ENCODE measurements around the gene TMEM132D. TPM values are rescaled to one million over a fixed set of nuclear protein-coding genes. Genes with fewer than 3 reads are reported as not detected.
"Not testable (repeated sequence)": the region's sequence is repeated elsewhere in the genome, so short reads cannot be mapped to it uniquely, and the experiment has no call there.

Gene TMEM132D
- total RNA-seq, 2 donors from 2014 or later: 0.05 TPM; not detected in 1

DNA sequence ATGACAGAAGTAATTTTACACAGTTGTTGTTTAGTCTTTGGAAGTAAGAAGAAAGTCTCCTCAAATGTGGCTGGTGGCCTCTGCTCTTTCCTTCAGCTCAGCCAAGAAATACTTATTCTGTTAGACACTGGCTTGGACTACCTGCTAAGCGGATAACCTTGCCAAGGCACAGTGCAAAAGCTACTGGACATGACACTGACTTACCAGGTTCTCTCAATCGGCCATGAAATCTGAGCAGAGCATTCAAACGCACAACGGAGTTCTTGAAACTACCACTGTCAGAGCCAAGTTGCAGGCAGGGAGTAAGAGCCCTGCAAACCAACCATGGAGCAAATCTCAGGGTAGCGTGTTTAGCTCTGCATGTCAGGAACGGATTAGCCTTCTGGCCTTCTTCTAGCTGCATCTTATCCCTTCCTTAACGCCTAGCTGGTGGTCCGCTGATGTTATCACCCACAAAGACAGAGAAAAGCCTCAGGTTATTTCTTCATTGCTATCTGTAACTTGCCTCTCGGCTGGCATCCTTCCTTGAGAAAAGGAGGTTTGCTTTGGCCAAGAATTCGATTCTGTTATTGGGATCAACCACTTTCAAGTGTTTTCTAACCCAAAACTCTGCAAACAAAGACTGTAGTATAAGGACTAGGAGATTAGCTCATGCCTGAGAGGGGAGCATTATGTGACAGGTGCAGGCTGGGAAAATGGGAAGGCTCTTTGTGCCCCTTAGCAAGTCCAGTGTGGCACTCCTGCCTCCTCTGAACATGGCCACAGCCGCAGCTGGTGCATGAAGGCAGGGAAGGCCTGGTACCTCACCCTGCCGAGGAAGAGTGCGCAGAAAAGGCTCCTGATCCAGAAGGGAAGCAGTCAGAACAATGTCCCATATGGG is 827.1 kb downstream of the TMEM132D start:
- intact Hi-C loops (cut with DNase I): no loop called here
- DNase-seq (no peak), ATAC-seq (no peak)

DNA sequence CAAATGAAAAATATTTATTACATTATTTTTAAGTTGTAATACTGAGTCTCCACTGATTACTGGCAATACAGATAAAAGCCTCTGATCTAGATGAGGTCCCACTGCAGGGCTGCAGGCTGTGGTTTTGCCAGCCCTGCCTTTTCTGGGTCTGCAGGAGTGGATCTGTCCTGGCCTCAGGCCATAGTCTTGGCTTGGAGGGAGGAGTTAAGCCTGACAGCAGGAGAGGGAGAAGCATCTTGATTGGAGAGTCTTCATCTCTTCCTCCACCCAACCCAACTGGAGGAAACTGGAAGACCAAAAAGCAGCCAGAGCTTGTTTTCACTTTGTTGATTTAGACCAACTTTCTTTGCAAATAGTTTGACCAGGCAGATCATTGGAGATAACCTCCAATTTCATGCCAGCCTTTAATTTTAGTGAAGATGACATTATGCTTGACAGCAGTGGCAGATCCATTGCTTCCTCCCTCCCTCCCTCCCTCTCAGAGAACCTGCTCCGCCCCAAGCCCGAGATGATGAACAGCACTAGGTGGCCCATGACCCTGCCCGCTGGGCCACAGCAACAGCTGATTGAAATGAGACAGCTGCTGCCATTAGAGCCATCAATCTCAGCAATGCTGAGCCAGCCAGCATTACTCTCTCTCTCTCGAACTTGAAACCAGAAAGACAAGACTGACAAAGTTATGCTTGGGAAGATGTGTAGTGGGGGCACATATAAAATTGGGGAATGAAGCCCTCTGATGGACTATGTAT is 828.2 kb downstream of the TMEM132D start:
- ATAC-seq: no peak
- DNase-seq: no peak
- intact Hi-C loops (cut with DNase I): no loop called here

DNA sequence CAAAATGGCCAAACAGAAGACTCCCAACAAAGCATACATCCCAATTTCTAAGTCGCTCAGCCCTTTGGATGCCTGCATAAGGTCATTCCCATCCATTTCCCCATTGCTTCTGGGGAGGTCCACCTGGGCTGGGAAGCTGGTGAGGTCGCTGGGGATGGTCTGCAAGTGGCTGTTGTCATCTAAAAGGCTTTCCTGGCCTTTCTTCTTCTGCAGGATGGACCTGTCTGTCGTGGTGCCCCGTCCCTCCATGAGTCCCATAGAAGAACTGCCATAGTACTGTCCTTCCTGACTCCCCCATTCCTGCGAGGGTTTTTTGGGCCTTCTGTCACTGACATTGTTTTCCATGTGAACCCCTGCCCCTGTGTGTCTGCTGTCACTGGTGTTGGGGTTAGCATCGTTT is 829.4 kb downstream of the TMEM132D start:
- no peak for ATAC-seq
- no peak for DNase-seq
- intact Hi-C loops (cut with DNase I): no loop called here

DNA sequence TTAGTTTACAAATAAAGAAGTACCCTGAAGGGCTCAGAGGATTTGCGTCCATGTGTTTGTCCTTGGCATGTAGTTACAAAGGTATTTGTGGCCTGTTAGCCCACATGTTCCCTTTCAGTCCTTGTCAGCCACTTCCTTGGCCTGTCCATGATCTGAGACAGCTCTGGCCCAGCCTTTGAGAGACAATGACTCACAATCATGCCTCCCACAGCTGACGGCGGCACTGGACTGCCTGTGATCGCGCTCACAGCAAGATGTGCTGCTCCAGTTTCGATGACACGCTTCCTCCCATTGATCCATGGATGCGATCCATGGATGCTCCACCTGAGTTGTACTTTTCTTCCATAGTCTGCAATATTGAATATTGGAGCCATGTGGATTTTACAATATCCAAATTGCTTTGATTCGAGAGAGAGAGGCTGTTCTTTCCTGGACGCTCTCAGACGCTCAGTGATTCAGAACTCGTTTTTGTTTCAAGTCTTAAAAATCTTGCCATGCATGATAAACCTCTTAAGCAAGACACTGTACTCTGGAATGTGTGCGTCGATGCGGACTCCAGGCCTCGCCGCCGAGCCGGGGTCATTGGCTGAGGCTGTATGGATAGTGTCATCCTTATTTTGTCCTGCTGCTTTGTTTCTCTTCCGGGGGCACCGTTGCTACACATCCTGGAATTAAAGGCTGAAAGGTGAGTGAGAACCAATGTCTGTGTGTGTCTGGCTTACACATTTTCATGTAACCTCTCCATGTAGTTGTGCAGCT is 830.5 kb downstream of the TMEM132D start:
- intact Hi-C loops (cut with DNase I): no loop called here
- DNase-seq (no peak), ATAC-seq (no peak)

DNA sequence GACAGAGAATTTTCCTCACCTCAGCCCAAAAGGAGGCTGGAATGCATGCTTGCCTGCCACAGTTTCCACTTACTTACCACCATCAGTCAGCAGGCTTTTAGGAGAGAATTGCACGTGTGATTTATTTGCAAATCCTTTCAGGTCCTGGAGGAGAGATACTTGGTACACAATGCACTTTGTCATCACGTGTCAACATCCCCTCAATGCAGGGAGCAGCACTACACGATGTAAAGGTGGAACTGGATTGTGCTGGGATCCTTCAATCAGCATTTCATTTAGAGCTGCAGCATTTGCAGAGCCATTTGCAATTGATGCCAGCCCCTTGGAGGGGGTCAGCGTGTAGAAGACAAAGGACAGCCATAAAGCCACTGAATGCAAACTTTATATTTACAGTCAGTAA is 832.5 kb downstream of the TMEM132D start:
- no peak for DNase-seq
- intact Hi-C loops (cut with DNase I): no loop called here
- no peak for ATAC-seq

DNA sequence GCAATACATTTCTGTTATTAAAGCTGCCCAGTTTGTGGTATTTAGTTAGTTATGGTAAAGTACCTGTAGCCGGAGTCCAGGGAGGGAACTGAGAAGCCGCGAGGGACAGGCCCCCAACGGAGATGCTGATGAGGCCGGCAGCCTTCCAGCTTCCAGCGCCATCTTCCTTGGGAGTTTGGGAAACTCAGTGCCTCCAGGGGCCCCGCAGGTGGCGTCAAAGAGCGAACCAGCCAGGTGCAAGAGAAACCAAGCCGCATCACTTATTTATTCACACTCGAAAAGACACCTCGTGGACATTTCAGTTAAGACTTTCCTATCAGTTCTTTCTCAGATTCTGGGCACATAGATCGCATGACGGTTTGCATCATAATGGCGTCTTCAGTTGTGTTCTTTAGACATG is 833.9 kb downstream of the TMEM132D start:
- intact Hi-C loops (cut with DNase I): no loop called here
- DNase-seq (no peak), ATAC-seq (no peak)

DNA sequence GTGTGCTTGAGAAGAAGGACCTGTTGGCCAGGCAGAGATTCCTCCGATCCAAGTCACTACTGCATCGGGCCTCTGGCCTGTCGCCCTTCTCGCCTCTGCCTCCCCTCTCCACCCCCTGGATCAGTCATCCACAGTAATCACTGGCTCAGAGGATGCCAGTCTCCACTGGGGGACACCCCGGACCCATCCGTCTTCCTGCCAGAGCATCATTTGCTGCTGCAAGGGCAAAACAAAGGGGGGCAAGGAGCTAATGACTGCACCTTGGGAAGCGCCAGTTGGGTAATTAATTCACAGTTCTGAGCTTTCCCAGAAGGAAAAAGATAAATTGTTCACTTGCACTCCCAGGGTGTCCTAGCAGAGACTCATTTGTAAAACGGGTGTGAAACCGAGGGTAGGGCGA is 835.1 kb downstream of the TMEM132D start:
- intact Hi-C loops (cut with DNase I): no loop called here
- DNase-seq (no peak), ATAC-seq (no peak)

DNA sequence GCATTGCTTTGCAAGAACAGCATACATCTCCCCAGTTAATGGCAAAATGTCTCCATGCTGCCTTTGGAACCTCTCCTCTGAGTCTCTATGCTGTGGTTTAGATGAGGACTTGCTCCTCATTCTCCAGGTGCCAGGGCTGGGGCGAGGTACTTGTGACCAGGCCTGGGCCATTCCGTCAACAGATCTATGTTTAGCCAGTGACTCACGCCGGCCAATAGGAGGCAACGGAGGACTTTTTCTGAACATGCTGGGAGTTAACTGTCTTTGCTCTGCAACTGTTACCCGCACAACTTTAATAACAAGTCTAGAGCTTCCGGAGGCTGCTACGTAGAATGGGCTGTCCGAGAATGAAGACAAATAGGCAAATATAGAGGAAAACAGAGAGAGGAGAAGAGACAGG is 836.3 kb downstream of the TMEM132D start:
- intact Hi-C loops (cut with DNase I): no loop called here
- ATAC-seq (no peak), DNase-seq (no peak)

DNA sequence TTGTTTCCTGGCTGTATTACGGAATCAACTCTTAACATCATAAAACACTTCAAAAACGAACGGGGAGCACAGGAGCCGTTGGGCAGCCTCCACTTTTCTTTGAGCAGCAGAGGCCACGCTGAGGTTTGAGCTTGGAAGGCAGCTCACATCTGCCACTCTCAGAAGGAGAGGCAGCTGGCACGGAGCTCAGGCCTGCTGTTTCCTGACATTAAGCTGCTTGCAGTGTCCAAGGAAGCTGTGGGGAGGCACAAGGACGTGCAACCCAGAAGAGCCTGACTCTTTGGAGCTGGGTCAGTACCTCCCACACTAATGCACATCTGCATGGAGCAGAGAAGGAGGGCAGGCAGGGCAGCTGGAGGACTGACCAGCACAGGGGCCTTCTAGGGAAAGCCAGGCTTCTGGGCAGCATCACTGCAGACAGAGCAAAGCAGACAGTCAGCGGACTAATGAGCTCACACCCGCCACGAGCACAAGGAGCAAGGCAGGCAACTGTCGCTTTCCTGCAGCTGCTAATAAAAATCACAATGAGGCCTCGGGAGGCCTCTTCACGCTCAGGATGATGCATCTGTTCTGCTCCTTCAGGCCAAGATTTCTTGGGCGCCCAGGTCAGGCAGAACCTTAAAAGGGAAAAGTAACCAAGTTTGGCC is 839.5 kb downstream of the TMEM132D start:
- intact Hi-C loops (cut with DNase I): no loop called here
- no peak for ATAC-seq
- DNase-seq: no peak

DNA sequence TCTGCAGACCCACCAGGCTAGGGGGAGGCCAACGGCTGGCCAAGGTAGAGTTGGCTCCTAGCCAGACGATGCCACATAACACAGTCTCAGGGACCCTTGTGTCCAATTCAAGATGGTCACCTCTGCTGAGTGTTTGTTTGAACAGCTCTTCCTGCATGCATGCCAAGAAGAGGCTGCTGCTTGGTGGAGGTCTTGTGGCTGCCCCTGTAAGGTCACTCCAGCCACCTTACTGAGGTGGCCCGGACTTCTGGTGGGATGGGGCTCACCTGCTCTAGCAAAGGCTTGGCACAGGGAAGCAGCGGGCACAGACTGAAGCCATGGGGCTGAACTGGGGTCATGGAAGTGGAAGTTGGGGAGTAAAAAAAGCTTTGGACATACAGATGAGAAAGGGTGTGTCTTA is 840.2 kb downstream of the TMEM132D start:
- DNase-seq (no peak), ATAC-seq (no peak)
- intact Hi-C loops (cut with DNase I): no loop called here

DNA sequence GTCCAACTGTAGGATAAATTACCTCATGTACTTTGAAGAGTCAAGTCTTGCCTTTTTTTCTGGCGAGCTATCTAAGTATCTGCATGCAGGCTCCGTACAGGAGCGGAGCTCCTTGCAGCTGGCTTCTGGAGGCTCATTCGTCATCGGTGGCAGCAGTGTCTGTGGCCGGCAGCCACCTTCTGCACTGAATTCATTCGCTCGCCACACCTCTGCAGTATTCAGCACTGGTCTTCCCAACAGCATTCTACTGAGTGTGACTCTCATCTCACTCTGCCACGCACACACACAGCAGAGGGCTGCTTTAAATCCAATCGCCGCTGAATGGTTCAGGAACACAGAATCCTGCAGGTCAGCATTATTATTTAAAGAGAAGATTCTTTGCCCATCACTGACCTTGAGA is 850.6 kb downstream of the TMEM132D start:
- intact Hi-C loops (cut with DNase I): no loop called here
- no peak for ATAC-seq
- DNase-seq: no peak

DNA sequence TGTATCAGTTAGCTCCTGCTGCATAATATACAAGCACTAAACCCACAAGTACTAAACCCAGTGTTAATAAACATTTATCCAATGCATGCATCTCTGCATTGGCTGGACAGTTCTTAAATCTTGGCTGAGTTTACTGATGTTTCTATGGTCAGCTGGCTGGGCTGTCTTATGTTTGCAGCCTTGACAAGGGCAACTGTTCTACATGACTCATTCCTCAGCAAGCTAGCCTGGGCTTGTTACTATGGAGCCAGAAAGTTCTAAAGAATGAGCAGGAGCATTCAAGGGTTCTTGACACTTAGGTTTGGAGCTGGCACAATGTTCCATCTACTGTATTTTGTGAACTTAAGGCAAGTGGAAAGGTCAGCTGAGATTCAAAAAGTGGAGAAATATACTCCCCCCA is 851.5 kb downstream of the TMEM132D start:
- DNase-seq: no peak
- no peak for ATAC-seq
- intact Hi-C loops (cut with DNase I): no loop called here

DNA sequence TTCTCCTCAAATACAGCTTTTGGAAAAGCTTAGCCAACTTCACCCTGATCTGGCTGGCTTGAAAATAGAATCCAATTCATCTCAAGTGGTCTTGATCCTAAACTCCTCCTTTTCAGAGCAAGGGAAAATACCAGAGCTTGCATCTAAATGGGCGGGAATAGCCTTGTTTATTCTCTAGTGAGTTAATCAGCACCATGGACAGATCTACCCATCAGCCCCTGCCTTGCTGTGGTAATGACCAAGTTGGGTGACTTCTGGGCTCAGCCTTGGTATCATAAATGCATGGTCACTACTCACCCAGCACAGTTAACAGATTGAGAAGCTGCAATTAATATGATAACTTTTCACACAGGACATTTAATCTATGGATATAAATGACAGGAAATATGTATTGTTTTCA is 853.9 kb downstream of the TMEM132D start:
- intact Hi-C loops (cut with DNase I): no loop called here
- DNase-seq: no peak
- no peak for ATAC-seq

DNA sequence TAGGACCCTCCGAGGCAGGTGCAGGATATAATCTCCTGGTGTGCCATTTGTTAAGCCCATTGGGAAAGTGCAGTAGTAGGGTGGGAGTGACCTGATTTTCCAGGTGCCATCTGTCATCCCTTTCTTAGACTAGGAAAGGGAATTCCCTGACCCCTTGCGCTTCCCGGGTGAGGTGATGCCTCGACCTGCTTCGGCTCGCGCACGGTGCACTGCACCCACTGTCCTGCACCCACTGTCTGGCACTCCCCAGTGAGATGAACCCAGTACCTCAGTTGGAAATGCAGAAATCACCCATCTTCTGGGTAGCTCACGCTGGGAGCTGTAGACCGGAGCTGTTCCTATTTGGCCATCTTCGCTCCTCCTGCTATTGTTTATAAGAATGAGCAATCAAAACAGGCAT is 860.5 kb downstream of the TMEM132D start:
- intact Hi-C loops (cut with DNase I); ATAC-seq; DNase-seq: not testable (repeated sequence)

DNA sequence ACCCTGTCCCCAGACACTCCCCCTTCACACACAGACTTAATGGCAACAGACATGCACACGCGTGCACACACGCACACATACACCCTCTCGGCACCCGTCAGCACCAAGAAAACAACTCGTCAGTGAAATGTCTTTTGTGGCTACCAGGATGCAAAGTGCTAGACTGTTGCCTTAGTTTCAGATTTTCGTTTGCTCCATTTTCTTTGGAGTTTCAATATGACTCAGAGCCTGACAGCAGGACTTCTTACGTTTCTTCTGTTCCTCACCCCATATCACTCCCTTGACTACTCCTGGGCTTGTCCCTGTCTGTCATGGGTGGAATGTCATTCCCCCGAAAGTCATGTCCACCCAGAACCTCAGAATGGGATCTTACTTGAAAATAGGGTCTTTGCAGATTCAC is 867.7 kb downstream of the TMEM132D start:
- intact Hi-C loops (cut with DNase I): no loop called here
- ATAC-seq (no peak), DNase-seq (no peak)

DNA sequence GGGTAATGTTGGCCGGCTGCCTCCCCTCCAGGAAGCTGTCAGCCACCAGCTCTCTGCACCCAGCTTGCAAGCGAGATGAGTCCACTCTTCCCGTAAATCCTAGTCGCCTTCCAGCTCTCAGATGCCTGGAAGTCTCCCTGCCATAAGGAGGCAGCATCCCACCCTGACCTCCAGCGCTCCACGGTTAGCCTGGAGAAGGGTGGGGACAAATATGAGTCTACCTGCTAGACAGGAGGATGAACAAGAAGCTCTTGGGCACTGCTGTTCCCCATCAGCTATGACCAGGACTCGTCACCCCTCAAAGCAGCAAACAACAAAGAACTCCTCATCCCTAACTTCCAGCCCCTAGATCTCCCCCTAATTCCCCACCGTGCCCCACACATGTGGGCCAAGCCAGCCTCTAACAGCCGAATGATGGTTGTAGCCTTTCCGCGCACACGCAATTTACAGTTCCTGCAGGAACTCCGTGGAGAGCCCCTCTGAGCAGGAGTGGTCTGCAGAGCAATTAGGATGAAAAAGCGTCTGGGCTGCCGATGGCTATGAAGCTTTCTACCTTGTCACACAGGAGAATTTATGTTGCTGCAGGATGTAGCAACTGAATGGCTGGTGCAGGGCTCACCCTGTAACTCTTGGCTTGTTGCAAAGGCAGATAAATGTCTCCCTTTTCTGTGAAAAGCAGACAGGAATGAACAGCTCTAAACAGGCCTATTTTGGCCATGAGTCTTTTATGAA is 869.1 kb downstream of the TMEM132D start:
- no peak for DNase-seq
- ATAC-seq: no peak
- intact Hi-C loops (cut with DNase I): no loop called here

DNA sequence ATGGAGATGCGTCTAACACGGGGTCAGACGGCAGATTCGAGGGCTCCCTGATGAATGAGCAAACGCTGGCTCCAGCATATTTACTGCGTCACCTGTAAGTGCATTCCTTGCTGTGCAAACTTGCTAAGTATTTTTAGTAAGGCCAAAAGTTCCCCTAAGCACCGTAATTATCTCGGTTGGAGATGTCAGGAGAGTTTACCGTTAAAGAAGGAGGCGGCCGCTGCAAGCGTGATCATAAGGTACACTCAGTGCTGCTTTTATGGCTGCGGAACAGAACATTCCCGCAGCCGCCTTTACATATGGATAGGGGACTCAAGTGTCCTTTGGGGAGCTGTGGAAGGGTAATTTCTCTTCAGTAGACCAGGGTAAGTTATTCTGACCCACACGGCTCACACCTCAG is 875.0 kb downstream of the TMEM132D start:
- DNase-seq (no peak), ATAC-seq (no peak)
- intact Hi-C loops (cut with DNase I): no loop called here

DNA sequence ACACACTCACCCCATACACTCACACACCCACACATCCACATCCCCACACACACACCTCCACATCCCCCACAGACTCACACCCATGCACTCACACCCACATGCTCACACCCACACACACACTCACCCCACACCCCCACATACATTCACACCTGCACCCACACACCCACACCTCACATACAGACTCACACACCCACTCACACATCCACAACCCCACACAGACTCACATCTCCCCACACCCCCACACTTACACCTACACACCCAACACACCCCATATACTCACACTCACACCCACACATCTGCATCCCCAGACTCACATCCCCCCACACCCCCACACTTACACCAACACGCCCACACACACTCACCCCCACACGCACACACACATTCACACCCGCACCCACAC is 878.8 kb downstream of the TMEM132D start:
- DNase-seq: no peak
- intact Hi-C loops (cut with DNase I): no loop called here
- ATAC-seq: no peak
